Astrocyte (in vitro differentiated cells and primary cell): Measurements from ENCODE around the gene PSMA7.

ENCODE experiments used
- EZH2 ChIP-seq: IDR thresholded peaks from 2 replicates; pipeline ENCODE4 v1.6.1; 2012; ENCODE audit warnings: mild to moderate bottlenecking, low read length, inconsistent platforms; ENCODE audit not compliant: insufficient read depth
- TF ChIP-seq, protein P1 (sequence below): IDR thresholded peaks from 2 replicates; pipeline ENCODE4 v1.5.1; 2011; ENCODE audit warnings: low read depth, mild to moderate bottlenecking, inconsistent platforms, low read length, moderate library complexity; ENCODE audit not compliant: insufficient read depth

DNA sequence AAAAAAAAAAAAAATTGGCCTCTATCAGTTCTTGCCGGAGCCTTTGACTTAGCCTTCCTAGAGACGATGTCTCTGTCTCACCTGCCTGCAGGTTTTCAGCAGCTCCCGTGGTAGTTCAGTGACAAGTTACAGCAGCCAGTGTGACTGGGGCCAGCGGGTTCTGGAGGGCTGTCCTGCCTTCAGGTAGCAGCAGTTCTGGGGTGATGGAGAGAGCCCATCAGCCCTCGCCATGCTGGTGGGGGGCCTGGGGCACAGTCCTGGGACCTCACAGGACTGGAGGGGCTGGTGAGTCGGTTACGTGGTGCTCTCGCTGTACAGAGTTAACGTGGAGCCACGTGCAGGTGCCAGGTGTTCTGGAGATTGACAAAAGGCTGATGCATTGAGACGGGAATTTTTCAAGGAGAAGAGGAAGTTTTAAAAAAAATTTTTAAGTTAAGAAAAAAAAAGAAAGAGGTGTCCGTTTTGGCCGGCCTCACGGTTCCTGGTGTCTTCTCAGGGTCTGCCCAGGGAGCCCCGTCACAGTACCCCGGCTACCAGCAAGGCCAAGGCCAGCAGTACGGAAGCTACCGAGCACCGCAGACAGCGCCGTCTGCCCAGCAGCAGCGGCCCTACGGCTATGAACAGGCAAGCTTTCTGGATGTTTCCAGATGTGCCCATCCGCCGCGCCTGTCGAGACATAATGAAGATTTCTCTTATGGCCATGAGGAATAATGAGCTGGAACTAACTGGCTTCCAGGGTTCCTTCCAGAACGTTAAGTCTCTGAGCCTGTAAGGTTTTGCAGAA, 31.0 kb upstream of the PSMA7 start:
- TF ChIP-seq EZH2: no peak
- TF ChIP-seq, protein P1, sequence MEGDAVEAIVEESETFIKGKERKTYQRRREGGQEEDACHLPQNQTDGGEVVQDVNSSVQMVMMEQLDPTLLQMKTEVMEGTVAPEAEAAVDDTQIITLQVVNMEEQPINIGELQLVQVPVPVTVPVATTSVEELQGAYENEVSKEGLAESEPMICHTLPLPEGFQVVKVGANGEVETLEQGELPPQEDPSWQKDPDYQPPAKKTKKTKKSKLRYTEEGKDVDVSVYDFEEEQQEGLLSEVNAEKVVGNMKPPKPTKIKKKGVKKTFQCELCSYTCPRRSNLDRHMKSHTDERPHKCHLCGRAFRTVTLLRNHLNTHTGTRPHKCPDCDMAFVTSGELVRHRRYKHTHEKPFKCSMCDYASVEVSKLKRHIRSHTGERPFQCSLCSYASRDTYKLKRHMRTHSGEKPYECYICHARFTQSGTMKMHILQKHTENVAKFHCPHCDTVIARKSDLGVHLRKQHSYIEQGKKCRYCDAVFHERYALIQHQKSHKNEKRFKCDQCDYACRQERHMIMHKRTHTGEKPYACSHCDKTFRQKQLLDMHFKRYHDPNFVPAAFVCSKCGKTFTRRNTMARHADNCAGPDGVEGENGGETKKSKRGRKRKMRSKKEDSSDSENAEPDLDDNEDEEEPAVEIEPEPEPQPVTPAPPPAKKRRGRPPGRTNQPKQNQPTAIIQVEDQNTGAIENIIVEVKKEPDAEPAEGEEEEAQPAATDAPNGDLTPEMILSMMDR: no peak
